Neural crest cell (in vitro differentiated cells): ENCODE data around the gene HAUS1. TPM values are rescaled to one million over a fixed set of nuclear protein-coding genes. Genes with fewer than 3 reads are reported as not detected.

Experiments
- DNase-seq: peaks from one replicate; pipeline ENCODE4 v3.0.0; 2021; ENCODE audit warnings: low read depth, mixed read lengths, low spot score
- H3K27ac Mint-ChIP-seq: one replicate; pipeline ENCODE4 v1.8.0; 2021; ENCODE audit warnings: mild to moderate bottlenecking, mixed read lengths; ENCODE audit not compliant: unreplicated experiment
- H3K27me3 Mint-ChIP-seq: 2 replicates; pipeline ENCODE4 v1.8.0; 2021; ENCODE audit warnings: low read depth, mild to moderate bottlenecking, mixed read lengths
- H3K36me3 Mint-ChIP-seq: 2 replicates; pipeline ENCODE4 v1.8.0; 2021; ENCODE audit warnings: low read depth, mild to moderate bottlenecking, mixed read lengths
- H3K4me1 Mint-ChIP-seq: 2 replicates; pipeline ENCODE4 v1.8.0; 2021; ENCODE audit warnings: mixed read lengths
- H3K4me3 Mint-ChIP-seq: one replicate; pipeline ENCODE4 v1.8.0; 2021; ENCODE audit warnings: mild to moderate bottlenecking, mixed read lengths
- H3K9me3 Mint-ChIP-seq: 2 replicates; pipeline ENCODE4 v1.8.0; 2021; ENCODE audit warnings: mixed read lengths
- CTCF ChIP-seq: fragments of 200-600 bp; sonication (generic); conservative IDR thresholded peaks from 2 replicates; pipeline ENCODE4 v1.5.0; 2021; ENCODE audit warnings: antibody characterized with exemption, mild to moderate bottlenecking
- total RNA-seq: library from RNA; stranded (reverse); gene quantifications from 2 replicates; pipeline ENCODE4 v1.2.1, GENCODE V29; 2021

HAUS1 gene
- total RNA-seq, 1 donor from 2014 or later: 94.9 TPM

- no peaks in the 10 kb centered on the region for H3K27me3 Mint-ChIP-seq
- H3K4me1 Mint-ChIP-seq: no peaks in the 10 kb centered on the region
- no peak overlapping the region for H3K27ac Mint-ChIP-seq
- no peaks in the 10 kb centered on the region for H3K9me3 Mint-ChIP-seq
- no peak for TF ChIP-seq CTCF
- H3K36me3 Mint-ChIP-seq: peaks cover 4% of the 10 kb centered on the region
- H3K4me3 Mint-ChIP-seq: no peak overlapping the region
- DNase-seq: no peak
Observed at GRCh38 chr18:46134920-46135675, 30.9 kb downstream of the HAUS1 start.

- Mint-ChIP-seq H3K4me1 (no peaks in the 10 kb centered on the region), H3K27me3 (no peaks in the 10 kb centered on the region), H3K27ac (peak overlapping the region; percentile 90), H3K36me3 (no peaks in the 10 kb centered on the region), H3K4me3 (no peak overlapping the region), H3K9me3 (no peaks in the 10 kb centered on the region)
- no peak for DNase-seq
- TF ChIP-seq CTCF: no peak
Observed at GRCh38 chr18:46140173-46140572, 36.0 kb downstream of the HAUS1 start.

- no peaks in the 10 kb centered on the region for H3K27me3 Mint-ChIP-seq
- TF ChIP-seq CTCF: no peak
- H3K27ac Mint-ChIP-seq: no peak overlapping the region
- no peak overlapping the region for H3K4me3 Mint-ChIP-seq
- no peak for DNase-seq
- no peaks in the 10 kb centered on the region for H3K4me1 Mint-ChIP-seq
- H3K36me3 Mint-ChIP-seq: no peaks in the 10 kb centered on the region
- no peaks in the 10 kb centered on the region for H3K9me3 Mint-ChIP-seq
Observed at GRCh38 chr18:46141199-46141598, 37.0 kb downstream of the HAUS1 start.

GRCh38 chr18:46148810-46149209 lies 44.6 kb downstream of the HAUS1 start:
- Mint-ChIP-seq H3K27me3 (no peaks in the 10 kb centered on the region), H3K9me3 (no peaks in the 10 kb centered on the region), H3K4me3 (no peak overlapping the region), H3K27ac (no peak overlapping the region), H3K4me1 (peaks cover 13% of the 10 kb centered on the region), H3K36me3 (no peaks in the 10 kb centered on the region)
- DNase-seq: peak; percentile 65
- TF ChIP-seq CTCF: peak; percentile 83

- peaks cover 16% of the 10 kb centered on the region for H3K4me1 Mint-ChIP-seq
- H3K36me3 Mint-ChIP-seq: no peaks in the 10 kb centered on the region
- no peaks in the 10 kb centered on the region for H3K27me3 Mint-ChIP-seq
- TF ChIP-seq CTCF: no peak
- no peak for DNase-seq
- H3K9me3 Mint-ChIP-seq: no peaks in the 10 kb centered on the region
- no peak overlapping the region for H3K4me3 Mint-ChIP-seq
- no peak overlapping the region for H3K27ac Mint-ChIP-seq
Observed at GRCh38 chr18:46152436-46152807, 48.2 kb downstream of the HAUS1 start.
